GM18526 (cell line): ENCODE measurements around the gene SEC24D.

Experiments
- POLR2A ChIP-seq: IDR thresholded peaks from 3 replicates; pipeline ENCODE4 v1.6.1; 2011; ENCODE audit not compliant: insufficient read length; ENCODE audit errors: extremely low read depth

The SEC24D gene

GRCh38 chr4:118751629-118752323 is 84.2 kb downstream of the SEC24D start:
- TF ChIP-seq POLR2A = no peak

GRCh38 chr4:118749347-118749988 is 86.5 kb downstream of the SEC24D start:
- TF ChIP-seq POLR2A = no peak

GRCh38 chr4:118746251-118746919 is 89.5 kb downstream of the SEC24D start:
- TF ChIP-seq POLR2A = no peak

DNA sequence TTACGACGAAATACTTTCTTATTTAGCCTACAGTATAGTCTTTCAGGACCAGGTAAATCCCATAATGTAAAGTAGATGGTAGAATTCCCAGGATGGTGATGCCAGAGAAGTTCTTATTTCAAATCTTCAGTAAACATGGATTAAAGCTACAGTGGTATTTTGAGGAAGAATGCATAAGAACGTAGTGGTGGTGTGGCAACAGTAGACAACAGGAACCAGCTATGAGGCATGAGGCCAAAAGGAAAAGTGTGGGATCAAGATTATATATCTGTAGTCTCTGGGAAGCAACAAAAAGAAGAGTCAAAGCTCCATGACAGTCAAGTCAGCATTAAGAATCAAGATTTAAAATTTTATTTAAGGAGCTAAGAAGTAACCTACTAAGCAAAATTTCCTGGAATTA is 90.6 kb downstream of the SEC24D start:
- no peak for TF ChIP-seq POLR2A

DNA sequence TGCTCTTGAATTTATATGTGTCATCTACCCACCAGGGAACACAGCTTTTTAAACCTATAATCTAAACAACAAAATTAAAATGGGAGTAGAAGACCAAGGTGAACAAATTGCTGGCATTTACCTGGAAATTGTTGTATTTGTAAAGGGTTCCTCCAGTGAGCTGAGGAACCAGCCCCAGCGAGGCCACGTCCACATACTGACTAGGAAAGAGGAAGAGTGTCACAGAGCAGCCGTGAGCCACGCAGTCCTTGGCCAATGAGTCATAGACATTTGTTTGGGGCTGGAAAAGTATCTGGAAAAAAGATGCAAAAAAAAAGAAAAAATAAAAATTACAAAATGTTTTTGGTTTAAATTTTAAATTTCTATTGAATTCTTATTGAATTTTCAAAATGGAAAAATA is 92.1 kb downstream of the SEC24D start:
- TF ChIP-seq POLR2A = no peak

DNA sequence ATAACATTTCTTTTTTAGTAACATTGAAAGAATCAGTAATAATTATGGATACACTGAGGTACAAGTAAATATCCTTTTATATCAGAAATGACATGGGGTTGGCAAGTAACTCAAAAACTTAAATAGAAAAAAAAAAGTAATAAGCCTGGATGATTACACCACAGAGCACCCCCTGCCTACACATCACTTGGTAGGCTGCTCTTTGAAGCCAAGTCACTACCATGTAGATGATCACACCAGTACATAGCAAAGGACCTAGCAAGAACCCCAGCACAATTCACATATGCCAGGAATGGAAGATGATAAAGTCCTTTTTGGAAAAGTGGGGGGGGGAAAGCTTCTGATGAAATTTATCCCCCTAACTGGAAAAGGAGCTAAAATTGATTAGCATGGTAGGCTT is 93.9 kb downstream of the SEC24D start:
- TF ChIP-seq POLR2A = no peak

DNA sequence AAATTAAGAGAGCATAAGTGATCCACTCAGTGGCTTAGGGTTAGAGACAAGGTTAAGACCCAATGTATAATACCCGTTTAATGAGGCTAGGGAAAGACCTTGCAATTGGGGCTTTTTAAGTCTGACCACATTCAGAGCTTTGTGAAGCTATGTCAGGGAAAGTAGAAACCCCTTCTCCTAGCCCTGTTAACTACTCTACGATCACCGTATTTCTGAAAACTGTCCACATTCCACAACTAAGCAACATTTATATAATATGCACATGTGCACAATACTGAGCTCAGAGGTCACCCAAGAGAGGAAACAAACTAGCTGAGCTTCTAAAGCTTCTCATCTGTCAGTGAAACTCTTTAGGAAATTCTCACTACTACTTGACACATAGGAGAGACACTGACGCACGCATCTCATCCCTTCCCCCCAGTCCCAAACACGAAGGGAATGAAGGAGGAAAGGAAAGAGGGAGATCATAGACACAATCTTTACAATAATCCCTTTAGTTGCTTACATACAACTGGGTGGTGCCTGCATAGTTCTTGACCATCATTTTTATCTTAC is 94.5 kb downstream of the SEC24D start:
- no peak for TF ChIP-seq POLR2A

DNA sequence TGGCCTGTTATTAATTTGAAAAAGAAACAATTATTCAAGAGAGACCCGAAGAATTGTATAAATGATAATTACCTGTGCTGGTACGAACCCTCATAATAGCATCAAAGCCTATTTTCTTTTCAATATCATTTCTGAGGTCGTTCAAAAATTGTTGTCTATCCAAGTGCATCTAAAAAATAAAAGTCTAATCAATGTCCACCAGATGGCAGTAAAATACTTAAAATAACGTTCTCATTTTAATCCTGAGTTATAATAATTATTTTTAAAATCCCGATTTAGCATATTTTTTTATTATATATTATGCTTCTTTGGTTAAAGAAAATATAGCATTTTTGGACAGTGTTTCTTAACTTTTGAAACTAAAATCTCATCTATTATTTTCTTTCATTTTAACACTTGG is 95.1 kb downstream of the SEC24D start:
- no peak for TF ChIP-seq POLR2A

DNA sequence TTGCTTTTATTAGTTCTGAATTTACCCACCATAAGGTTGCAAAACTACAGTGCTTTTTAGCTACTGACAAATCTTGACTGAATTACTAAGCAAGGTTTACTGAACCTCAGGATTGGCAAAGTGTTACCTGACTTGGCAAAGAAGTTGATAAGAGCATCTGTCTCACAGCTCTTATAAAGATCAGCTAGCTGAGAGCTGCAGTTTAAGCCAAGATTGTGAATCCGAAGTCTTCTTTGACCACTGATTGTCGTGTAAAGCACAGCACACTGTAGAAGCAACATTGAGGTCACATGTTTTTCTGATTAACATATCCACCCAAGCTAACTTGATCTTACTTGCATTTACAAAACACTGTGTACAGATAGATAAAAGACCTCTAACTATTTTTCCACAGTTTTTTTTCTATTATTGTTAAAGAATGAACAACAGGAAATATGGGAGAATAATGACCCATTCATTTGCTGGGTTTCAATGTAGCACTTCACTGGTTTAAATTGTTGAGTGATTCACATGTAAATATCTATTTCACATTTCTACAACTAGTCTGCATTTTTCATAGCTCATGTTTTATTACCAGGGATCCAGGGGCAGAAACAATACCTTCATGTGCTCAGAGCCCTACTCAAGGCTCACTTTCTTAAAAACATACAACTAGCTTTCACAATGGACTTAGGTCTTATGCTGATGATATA is 96.8 kb downstream of the SEC24D start:
- no peak for TF ChIP-seq POLR2A

GRCh38 chr4:118738090-118738489 is 97.8 kb downstream of the SEC24D start:
- TF ChIP-seq POLR2A = no peak

DNA sequence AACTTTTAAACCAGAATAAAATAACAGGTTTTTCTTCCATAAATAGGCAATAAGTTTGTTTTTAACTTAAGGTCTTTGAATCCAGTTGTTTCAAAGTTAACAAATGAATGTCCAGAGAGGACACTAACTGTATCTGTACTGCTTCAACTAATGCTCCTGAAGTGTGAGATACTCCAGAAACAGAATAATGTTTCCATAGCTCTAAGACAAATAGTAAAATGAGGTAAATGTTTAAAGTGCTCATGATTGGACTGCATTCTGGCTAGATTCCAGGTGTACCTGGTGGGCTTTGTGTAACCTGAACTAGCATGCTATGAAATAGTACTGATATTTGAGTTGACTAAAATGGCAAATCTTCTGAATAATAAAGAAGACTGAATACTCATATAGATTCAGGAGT is 99.0 kb downstream of the SEC24D start:
- TF ChIP-seq POLR2A = no peak

GRCh38 chr4:118734491-118735205 is 101.3 kb downstream of the SEC24D start:
- no peak for TF ChIP-seq POLR2A

GRCh38 chr4:118732591-118733330 is 103.2 kb downstream of the SEC24D start:
- no peak for TF ChIP-seq POLR2A

DNA sequence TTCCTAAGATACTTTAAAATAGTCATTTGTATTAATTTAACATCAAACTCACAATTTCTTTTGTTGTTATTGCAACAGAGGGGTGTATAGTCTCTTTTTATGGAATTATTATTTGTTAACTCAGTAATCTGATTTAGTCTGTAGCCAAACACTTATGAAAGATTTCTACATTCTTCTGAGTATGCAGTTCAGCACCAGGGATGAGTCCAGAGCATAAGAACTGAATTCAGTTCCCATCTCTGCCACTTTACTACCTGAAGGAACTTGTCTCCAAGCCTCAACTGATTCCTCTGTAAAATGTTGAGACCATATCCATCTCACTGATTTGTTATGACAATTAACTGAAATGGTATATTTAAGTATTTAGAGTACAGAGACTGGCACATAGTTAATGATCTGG is 105.2 kb downstream of the SEC24D start:
- TF ChIP-seq POLR2A = no peak
